Activated T-helper 17 cell treated with anti-CD3 and anti-CD28 coated beads, Interleukin-2, amount 50 U/mL, for 72 hours (primary cell): ENCODE measurements around the gene SSTR5. TPM values are rescaled to one million over a fixed set of nuclear protein-coding genes. Genes with fewer than 3 reads are reported as not detected.

ENCODE experiments used
- ATAC-seq: fragments of 150-1000 bp; cut with Tn5 transposase; replicated peaks from 2 replicates; pipeline ENCODE4 v1.10.0; 2021; ENCODE audit warnings: mild to moderate bottlenecking, moderate library complexity
- H3K27ac Mint-ChIP-seq: one replicate; pipeline ENCODE4 v1.8.0; 2022; ENCODE audit warnings: mixed read lengths
- H3K27me3 Mint-ChIP-seq: one replicate; pipeline ENCODE4 v1.8.0; 2022; ENCODE audit warnings: mixed read lengths
- H3K36me3 Mint-ChIP-seq: one replicate; pipeline ENCODE4 v1.8.0; 2022; ENCODE audit warnings: low read depth, mild to moderate bottlenecking, mixed read lengths
- H3K4me1 Mint-ChIP-seq: one replicate; pipeline ENCODE4 v1.8.0; 2022; ENCODE audit warnings: mixed read lengths
- H3K4me3 Mint-ChIP-seq: one replicate; pipeline ENCODE4 v1.8.0; 2022; ENCODE audit warnings: mild to moderate bottlenecking, mixed read lengths
- H3K9me3 Mint-ChIP-seq: one replicate; pipeline ENCODE4 v1.8.0; 2022; ENCODE audit warnings: mixed read lengths
- total RNA-seq, 2 donors: library from RNA; stranded (reverse); gene quantifications; one replicate each; pipeline ENCODE4 v1.2.3, GENCODE V29; 2022

The SSTR5 gene
- total RNA-seq, 2 donors from 2014 or later = not detected

DNA sequence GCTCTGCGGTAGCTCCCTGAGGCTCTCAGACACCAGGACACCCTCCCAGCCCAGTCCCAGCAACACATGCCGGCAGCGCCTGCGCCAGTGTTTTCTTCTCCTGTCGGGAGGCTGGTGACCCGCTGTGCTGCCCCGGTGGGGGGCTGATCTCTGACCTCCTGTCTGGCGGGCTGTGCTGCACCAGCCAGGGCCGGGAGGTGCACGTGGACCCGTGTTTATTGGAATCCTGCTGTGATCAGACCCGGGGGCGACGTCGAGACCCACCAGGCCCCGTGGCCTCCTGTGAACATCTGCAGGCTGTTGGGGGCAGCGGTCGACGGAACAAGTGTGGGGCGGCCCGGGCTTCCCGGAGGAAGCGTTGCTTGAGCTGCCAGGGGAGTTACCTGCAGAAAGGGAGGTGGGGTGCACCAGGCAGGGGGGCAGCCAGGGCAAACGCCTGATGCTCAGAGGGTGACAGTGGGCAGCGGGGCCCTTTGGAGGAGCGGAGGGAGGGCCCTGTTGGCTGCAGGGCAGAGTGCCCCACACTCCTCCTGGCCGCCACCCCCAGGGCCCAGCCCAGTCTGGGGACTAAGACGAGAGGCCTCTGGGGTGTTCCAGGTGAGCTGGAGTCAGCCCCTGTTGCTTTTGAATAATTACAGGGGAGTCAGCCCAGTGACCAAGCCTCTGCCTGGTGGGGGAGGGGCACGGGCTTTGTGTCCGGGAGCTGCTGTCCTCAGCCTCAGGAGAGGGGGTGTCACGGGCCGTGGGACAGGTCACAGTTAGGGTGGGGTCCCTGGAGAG lies 2.3 kb upstream of the SSTR5 start:
- ATAC-seq = no peak
- no peaks in the 10 kb centered on the region for H3K36me3 Mint-ChIP-seq
- H3K9me3 Mint-ChIP-seq = no peaks in the 10 kb centered on the region
- H3K4me1 Mint-ChIP-seq = no peaks in the 10 kb centered on the region
- H3K27ac Mint-ChIP-seq = no peak overlapping the region
- peaks cover 3% of the 10 kb centered on the region for H3K27me3 Mint-ChIP-seq
- H3K4me3 Mint-ChIP-seq = no peak overlapping the region

DNA sequence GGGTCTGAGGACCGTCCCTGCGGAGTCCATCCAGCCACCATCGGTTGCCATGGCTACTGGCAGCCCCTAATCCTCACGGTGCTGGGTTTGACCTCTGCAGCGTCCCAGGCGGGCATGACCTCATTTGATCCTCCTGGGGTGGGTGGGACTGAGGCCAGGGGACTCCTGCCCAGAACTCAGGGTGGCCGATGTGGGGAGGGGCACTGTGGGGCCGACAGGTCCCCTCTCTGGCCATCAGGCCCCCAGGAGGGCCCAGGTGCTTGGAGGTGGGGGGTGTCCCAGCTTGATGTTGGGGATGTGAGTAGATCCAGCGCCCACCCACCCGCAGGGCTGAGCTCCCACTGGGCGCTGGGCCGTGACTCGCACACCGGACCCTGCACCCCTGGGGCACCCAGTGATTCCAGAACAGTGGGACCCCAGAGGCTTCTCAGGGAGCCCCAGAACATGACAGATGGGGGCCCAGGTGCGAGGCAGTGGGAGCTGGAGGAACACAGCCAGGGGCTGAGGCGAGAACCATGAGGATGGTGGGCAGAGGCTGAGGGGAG lies 1.6 kb upstream of the SSTR5 start:
- no peak for ATAC-seq
- H3K27ac Mint-ChIP-seq = no peak overlapping the region
- peaks cover 3% of the 10 kb centered on the region for H3K27me3 Mint-ChIP-seq
- H3K4me1 Mint-ChIP-seq = no peaks in the 10 kb centered on the region
- no peaks in the 10 kb centered on the region for H3K36me3 Mint-ChIP-seq
- H3K4me3 Mint-ChIP-seq = no peak overlapping the region
- H3K9me3 Mint-ChIP-seq = no peaks in the 10 kb centered on the region

DNA sequence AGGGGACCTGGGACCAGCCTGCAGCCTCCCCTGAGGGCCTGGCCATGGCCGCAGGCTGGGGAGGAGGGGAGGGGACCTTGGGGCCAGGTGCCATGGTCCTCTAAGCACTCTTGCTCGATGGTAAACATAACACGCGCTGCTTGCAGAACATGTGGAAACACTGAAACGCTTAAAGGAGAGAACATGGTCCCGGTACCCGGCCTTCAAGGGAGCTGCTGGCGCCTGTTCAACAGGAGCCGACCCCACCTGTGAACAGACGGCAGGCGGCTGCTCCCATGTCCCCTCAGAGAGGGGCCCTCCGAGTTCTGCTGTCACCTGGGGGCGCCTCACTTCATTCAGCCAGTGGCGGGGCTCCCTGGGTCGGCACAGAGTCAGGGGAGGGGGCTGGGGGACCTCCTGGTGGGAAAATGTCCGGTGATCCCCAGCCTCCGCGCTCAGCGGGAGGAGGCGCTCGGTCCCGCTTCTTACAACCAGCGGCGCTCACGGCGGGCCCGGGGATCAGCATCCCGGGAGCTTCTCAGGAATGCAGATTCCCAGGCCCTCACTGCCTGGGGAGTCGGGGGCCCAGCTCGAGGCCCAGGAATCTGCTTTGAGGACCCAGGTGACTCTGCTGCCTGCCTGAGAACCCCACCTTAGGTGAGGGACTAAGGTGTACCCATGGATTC lies 854 bp upstream of the SSTR5 start:
- H3K27ac Mint-ChIP-seq = no peak overlapping the region
- H3K9me3 Mint-ChIP-seq = no peaks in the 10 kb centered on the region
- no peaks in the 10 kb centered on the region for H3K4me1 Mint-ChIP-seq
- H3K36me3 Mint-ChIP-seq = no peaks in the 10 kb centered on the region
- H3K27me3 Mint-ChIP-seq = peaks cover 7% of the 10 kb centered on the region
- no peak for ATAC-seq
- H3K4me3 Mint-ChIP-seq = no peak overlapping the region

DNA sequence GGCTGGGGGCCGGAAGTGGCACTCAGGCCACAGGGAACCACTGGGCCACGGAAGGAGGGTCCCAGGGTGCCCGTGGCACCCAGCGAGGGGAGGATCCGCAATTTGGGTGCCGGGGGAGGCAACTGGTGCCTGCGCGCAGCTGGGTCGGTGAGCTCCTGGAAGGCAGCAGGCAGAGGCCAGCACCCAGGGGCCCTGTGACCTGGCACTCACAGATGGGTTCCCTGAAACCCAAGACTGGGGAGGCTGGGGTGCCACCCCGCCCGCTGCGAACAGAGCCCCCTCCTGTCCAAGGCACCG lies 663 bp downstream of the SSTR5 start:
- ATAC-seq = no peak
- Mint-ChIP-seq H3K4me3 (no peak overlapping the region), H3K27ac (no peak overlapping the region), H3K36me3 (no peaks in the 10 kb centered on the region), H3K4me1 (no peaks in the 10 kb centered on the region), H3K27me3 (peaks cover 7% of the 10 kb centered on the region), H3K9me3 (no peaks in the 10 kb centered on the region)

DNA sequence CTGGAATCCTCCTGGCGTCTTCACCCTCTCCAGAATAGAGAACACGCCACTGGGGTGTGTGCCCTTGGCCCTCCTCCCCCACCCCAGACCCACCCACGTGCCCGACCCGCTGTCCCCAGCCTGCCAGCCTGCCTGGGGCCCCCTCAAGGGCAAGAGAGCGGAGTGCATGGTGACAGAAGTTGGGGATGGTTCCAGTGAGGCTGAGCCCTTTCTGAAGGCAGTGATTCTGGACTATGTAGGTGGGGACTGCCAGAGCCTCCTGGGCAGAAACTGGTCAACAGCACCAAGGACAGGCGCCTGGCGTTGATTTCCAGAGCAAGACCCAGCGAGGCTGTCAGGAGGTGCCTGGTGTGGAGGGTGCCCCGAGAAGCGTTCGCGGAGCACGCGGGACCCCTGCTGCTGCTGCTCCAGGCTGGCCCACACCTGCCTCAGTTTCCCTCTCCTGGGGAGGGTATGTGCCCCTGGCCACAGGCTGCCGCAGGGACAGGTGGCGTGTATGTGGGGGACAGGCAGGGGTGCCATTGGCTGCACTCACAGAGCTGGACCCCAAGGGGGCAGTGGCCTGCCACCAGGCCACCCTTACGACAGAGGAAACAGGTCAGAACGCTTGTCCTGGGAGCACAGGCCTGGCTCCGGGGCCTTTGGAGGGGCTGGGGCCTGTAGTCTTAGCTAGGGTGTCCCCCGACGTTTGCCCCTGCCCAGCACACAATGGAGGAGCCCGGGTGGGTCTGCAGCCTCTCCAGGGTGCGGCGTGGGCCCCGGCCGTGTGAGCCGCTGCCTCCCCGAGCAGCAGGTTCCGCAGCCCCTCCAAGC lies 1.2 kb downstream of the SSTR5 start:
- Mint-ChIP-seq H3K27me3 (peaks cover 7% of the 10 kb centered on the region), H3K4me3 (no peak overlapping the region), H3K9me3 (no peaks in the 10 kb centered on the region), H3K36me3 (no peaks in the 10 kb centered on the region), H3K27ac (no peak overlapping the region), H3K4me1 (no peaks in the 10 kb centered on the region)
- no peak for ATAC-seq

GRCh38 chr16:1074379-1074649 lies 1.8 kb downstream of the SSTR5 start:
- Mint-ChIP-seq H3K27ac (no peak overlapping the region), H3K36me3 (no peaks in the 10 kb centered on the region), H3K9me3 (no peaks in the 10 kb centered on the region), H3K27me3 (peaks cover 4% of the 10 kb centered on the region), H3K4me3 (no peak overlapping the region), H3K4me1 (no peaks in the 10 kb centered on the region)
- ATAC-seq = no peak

- Mint-ChIP-seq H3K27me3 (peaks cover 4% of the 10 kb centered on the region), H3K27ac (no peak overlapping the region), H3K4me1 (no peaks in the 10 kb centered on the region), H3K9me3 (no peaks in the 10 kb centered on the region), H3K4me3 (no peak overlapping the region), H3K36me3 (no peaks in the 10 kb centered on the region)
- ATAC-seq = no peak
These were observed 3.0 kb downstream of the SSTR5 start for GRCh38 chr16:1075546-1075945.

DNA sequence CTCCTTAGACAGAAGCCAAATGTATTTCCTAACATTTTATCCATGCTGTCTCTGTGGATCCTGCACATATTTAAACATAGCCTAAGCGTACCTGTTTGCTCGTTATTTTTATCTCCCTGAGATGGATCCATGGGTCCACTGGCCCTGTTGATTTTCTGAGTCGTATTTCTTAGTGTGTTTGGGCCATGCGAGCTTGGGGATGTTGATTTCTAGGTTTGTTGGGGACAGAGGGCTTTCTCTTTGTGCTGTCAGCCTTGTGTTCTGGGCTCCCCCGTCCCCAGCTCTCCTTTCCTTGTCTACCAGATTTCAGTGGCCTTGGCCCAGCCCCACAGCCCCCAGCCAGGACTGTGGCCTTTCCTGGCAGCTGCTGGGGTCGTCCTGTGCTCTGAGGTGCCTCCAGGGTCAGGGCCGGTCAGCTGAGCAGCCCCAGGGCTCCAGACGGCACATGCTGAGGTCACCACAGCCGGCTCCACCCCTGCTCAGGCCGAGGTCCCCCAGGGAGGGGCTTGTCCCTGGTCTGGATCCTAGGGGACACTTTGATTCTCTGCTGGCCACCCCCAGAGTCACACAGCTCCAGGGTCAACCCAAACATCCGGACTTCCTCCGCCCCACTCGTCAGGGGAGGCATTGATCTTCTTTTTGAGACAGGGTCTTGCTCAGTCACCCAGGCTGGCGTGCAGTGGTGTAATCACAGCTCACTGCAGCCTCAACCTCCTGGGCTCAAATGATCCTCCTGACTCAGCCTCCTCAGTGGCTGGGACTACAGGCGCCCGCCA lies 4.4 kb downstream of the SSTR5 start:
- Mint-ChIP-seq H3K27me3 (peaks cover 5% of the 10 kb centered on the region), H3K4me3 (no peak overlapping the region), H3K36me3 (no peaks in the 10 kb centered on the region), H3K9me3 (no peaks in the 10 kb centered on the region), H3K4me1 (no peaks in the 10 kb centered on the region), H3K27ac (peak overlapping the region; percentile 22)
- no peak for ATAC-seq

DNA sequence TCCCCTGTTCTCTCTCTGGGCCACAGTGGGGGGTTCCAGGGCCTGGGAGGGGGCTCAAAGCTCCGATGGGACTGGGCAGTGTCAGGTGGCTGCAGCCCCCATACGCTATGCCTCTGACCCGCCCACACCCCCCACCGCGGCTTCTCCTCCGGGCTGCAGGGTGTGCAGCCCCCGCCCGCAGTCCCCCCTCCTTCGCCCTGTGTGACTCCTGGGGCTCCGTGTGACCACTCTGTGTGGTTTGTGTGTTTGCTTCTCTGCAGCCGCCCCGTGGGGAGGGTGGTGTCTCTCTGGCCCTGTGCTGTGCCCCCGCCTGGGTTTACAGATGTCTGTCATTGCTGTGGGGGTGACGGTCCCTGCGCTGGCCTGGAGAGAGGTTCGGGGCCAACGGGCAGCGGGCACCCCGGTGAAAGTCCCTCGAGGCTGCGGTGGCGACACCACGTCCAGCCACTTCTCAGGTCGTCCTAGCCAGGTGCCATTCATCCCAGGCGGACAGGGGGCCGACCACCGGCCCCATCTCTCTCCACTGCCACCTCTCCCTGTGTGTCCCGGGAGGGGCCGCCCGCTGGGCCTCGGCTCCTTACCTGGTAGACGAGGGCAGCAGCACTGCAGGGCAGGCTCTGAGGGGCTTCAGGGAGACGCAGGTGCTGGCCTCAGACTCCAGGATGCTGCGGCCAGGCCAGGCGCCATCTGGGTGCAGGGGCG lies 5.5 kb downstream of the SSTR5 start:
- Mint-ChIP-seq H3K36me3 (no peaks in the 10 kb centered on the region), H3K9me3 (no peaks in the 10 kb centered on the region), H3K4me1 (no peaks in the 10 kb centered on the region), H3K4me3 (no peak overlapping the region), H3K27ac (no peak overlapping the region), H3K27me3 (peaks cover 9% of the 10 kb centered on the region)
- ATAC-seq = no peak

- no peak overlapping the region for H3K4me3 Mint-ChIP-seq
- H3K27ac Mint-ChIP-seq = no peak overlapping the region
These were observed 6.1 kb downstream of the SSTR5 start for GRCh38 chr16:1078579-1079021.

DNA sequence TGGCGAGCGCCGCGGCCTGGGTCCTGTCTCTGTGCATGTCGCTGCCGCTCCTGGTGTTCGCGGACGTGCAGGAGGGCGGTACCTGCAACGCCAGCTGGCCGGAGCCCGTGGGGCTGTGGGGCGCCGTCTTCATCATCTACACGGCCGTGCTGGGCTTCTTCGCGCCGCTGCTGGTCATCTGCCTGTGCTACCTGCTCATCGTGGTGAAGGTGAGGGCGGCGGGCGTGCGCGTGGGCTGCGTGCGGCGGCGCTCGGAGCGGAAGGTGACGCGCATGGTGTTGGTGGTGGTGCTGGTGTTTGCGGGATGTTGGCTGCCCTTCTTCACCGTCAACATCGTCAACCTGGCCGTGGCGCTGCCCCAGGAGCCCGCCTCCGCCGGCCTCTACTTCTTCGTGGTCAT lies 6.8 kb downstream of the SSTR5 start:
- H3K27me3 Mint-ChIP-seq = peaks cover 15% of the 10 kb centered on the region
- no peaks in the 10 kb centered on the region for H3K36me3 Mint-ChIP-seq
- no peaks in the 10 kb centered on the region for H3K9me3 Mint-ChIP-seq
- H3K27ac Mint-ChIP-seq = no peak overlapping the region
- H3K4me1 Mint-ChIP-seq = no peaks in the 10 kb centered on the region
- no peak overlapping the region for H3K4me3 Mint-ChIP-seq
- no peak for ATAC-seq

More at GRCh38 chr16:1078579-1079021, 6.1 kb downstream of the SSTR5 start:
- H3K9me3 Mint-ChIP-seq = no peaks in the 10 kb centered on the region
- ATAC-seq = no peak
- H3K27me3 Mint-ChIP-seq = peaks cover 9% of the 10 kb centered on the region
- H3K4me1 Mint-ChIP-seq = no peaks in the 10 kb centered on the region
- H3K36me3 Mint-ChIP-seq = no peaks in the 10 kb centered on the region

DNA sequence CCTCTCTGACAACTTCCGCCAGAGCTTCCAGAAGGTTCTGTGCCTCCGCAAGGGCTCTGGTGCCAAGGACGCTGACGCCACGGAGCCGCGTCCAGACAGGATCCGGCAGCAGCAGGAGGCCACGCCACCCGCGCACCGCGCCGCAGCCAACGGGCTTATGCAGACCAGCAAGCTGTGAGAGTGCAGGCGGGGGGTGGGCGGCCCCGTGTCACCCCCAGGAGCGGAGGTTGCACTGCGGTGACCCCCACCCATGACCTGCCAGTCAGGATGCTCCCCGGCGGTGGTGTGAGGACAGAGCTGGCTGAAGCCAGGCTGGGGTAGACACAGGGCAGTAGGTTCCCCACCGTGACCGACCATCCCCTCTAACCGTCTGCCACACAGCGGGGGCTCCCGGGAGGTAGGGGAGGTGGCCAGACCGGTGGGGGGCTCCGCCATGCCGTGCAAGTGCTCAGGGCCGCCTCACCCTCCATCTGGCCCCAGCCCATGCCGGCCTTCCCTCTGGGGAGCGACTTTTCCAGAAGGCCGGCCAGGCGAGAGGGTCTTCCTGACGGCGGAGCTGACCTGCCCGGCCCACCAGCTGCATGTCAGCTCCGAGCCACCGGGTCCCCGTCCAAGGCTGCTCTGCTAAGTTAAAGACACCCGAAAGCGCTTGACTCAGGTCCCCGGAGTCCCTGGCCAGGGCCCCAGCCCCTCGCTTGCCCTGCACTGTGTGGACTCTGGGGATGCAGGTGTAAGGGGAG lies 7.4 kb downstream of the SSTR5 start:
- no peaks in the 10 kb centered on the region for H3K9me3 Mint-ChIP-seq

More for the DNA sequence above, 7.4 kb downstream of the SSTR5 start:
- Mint-ChIP-seq H3K36me3 (no peaks in the 10 kb centered on the region), H3K27ac (no peak overlapping the region), H3K4me3 (no peak overlapping the region), H3K27me3 (peaks cover 15% of the 10 kb centered on the region), H3K4me1 (no peaks in the 10 kb centered on the region)
- ATAC-seq = no peak
